IMR-90 (cell line): ENCODE results near the gene STEAP4. TPM values are rescaled to one million over a fixed set of nuclear protein-coding genes. Genes with fewer than 3 reads are reported as not detected.

Experiments used
- ATAC-seq: fragments of 200-7000 bp; cut with Tn5 transposase; 2 replicates; pipeline ENCODE4 v1.9.1; 2020; ENCODE audit warnings: low read depth, mild to moderate bottlenecking, moderate library complexity
- BruUV-seq: library from RNA; stranded (reverse); fragments of 400-500 nt; replicated peaks from 2 replicates; lab custom pipeline; 2021; lab: Mats Ljungman, UMichigan
- CTCF ChIA-PET: fragments of 300-600 bp; formaldehyde crosslinking; extraction: SDS; loops from one replicate; lab custom pipeline; 2021; ENCODE audit warnings: antibody characterized with exemption; lab: Yijun Ruan, JAX
- POLR2A ChIA-PET: fragments of 300-600 bp; sonication (Branson Sonifier 250); formaldehyde crosslinking; loops from one replicate; lab custom pipeline; 2022; ENCODE audit warnings: antibody characterized with exemption; ENCODE audit not compliant: unreplicated experiment; lab: Charles Lee
- DNase-seq: peaks from one replicate; pipeline ENCODE4 v3.0.0; 2013
- H2AFZ ChIP-seq: replicated peaks from 2 replicates; pipeline ENCODE3; 2013; ENCODE audit warnings: low read length, mild to moderate bottlenecking; ENCODE audit not compliant: poor library complexity
- H2AK5ac ChIP-seq: 2 replicates; pipeline ENCODE4 v1.6.1; 2013; ENCODE audit warnings: low read depth, low read length, inconsistent platforms
- H2AK9ac ChIP-seq: replicated peaks from 2 replicates; pipeline ENCODE3; 2013; ENCODE audit warnings: mild to moderate bottlenecking, low read depth, low read length, moderate library complexity; ENCODE audit not compliant: poor library complexity
- H2BK120ac ChIP-seq: 2 replicates; pipeline ENCODE4 v1.6.1; 2013; ENCODE audit warnings: low read depth, low read length, inconsistent platforms
- H2BK15ac ChIP-seq: 3 replicates; pipeline ENCODE4 v1.6.1; 2013; ENCODE audit warnings: low read depth, low read length, inconsistent platforms
- H2BK20ac ChIP-seq: 2 replicates; pipeline ENCODE4 v1.6.1; 2013; ENCODE audit warnings: low read depth, mild to moderate bottlenecking, inconsistent platforms, low read length, moderate library complexity
- H2BK5ac ChIP-seq: 2 replicates; pipeline ENCODE4 v1.6.1; 2013; ENCODE audit warnings: mild to moderate bottlenecking, low read depth, low read length, inconsistent platforms; ENCODE audit not compliant: poor library complexity, severe bottlenecking
- H3K14ac ChIP-seq: replicated peaks from 2 replicates; pipeline ENCODE4 v1.6.1; 2013; ENCODE audit warnings: low read depth, low read length, inconsistent platforms
- H3K18ac ChIP-seq: 2 replicates; pipeline ENCODE4 v1.6.1; 2013; ENCODE audit warnings: low read depth, low read length, control low read depth
- H3K23ac ChIP-seq: 2 replicates; pipeline ENCODE4 v1.6.1; 2013; ENCODE audit warnings: low read depth, low read length, inconsistent platforms
- H3K27ac ChIP-seq: 2 replicates; pipeline ENCODE4 v1.5.1; 2013; ENCODE audit warnings: mild to moderate bottlenecking, control low read depth, low read length; ENCODE audit not compliant: insufficient read depth
- H3K27me3 ChIP-seq: 2 replicates; pipeline ENCODE4 v1.6.1; 2013; ENCODE audit warnings: low read length; ENCODE audit not compliant: control insufficient read depth, insufficient read depth
- H3K36me3 ChIP-seq: 2 replicates; pipeline ENCODE4 v1.6.1; 2013; ENCODE audit warnings: low read length, mixed read lengths; ENCODE audit not compliant: control insufficient read depth, insufficient read depth
- H3K4ac ChIP-seq: 2 replicates; pipeline ENCODE4 v1.6.1; 2013; ENCODE audit warnings: low read depth, low read length, inconsistent platforms
- H3K4me1 ChIP-seq: 2 replicates; pipeline ENCODE4 v1.6.1; 2013; ENCODE audit warnings: low read length, mixed read lengths; ENCODE audit not compliant: control insufficient read depth, insufficient read depth
- H3K4me2 ChIP-seq: 2 replicates; pipeline ENCODE4 v1.6.1; 2013; ENCODE audit warnings: low read depth, mild to moderate bottlenecking, control low read depth, low read length, moderate library complexity
- H3K4me3 ChIP-seq: 2 replicates; pipeline ENCODE4 v1.5.1; 2013; ENCODE audit warnings: low read depth, mild to moderate bottlenecking, control low read depth, low read length, moderate library complexity; ENCODE audit not compliant: insufficient read depth
- H3K56ac ChIP-seq: 2 replicates; pipeline ENCODE4 v1.6.1; 2013; ENCODE audit warnings: low read length, inconsistent platforms; ENCODE audit not compliant: insufficient read depth; ENCODE audit errors: extremely low read depth
- H3K79me1 ChIP-seq, 2 experiments: 2 replicates each; pipeline ENCODE4 v1.6.1; 2013; ENCODE audit warnings: low read length in 2 of 2, inconsistent platforms in 1 of 2, low read depth in 1 of 2
- H3K9ac ChIP-seq: 2 replicates; pipeline ENCODE4 v1.6.1; 2013; ENCODE audit warnings: low read depth, low read length, control low read depth
- H3K9me1 ChIP-seq: 2 replicates; pipeline ENCODE4 v1.6.1; 2013; ENCODE audit warnings: low read length, inconsistent platforms; ENCODE audit not compliant: insufficient read depth
- H3K9me3 ChIP-seq: 2 replicates; pipeline ENCODE4 v1.6.1; 2013; ENCODE audit warnings: low read length; ENCODE audit not compliant: control insufficient read depth, insufficient read depth
- H4K20me1 ChIP-seq: 2 replicates; pipeline ENCODE4 v1.6.1; 2013; ENCODE audit warnings: low read length, inconsistent platforms; ENCODE audit not compliant: insufficient read depth
- H4K5ac ChIP-seq: 2 replicates; pipeline ENCODE4 v1.6.1; 2013; ENCODE audit warnings: mild to moderate bottlenecking, low read depth, low read length, control low read depth
- H4K8ac ChIP-seq, 2 experiments: 2 replicates each; pipeline ENCODE4 v1.6.1; 2013; ENCODE audit warnings: low read depth in 2 of 2, low read length in 2 of 2, control low read depth in 1 of 2, inconsistent platforms in 1 of 2
- H4K91ac ChIP-seq: 2 replicates; pipeline ENCODE4 v1.6.1; 2013; ENCODE audit warnings: low read depth, low read length, inconsistent platforms; ENCODE audit not compliant: insufficient read depth
- BHLHE40 ChIP-seq: fragments of 150-350 bp; IDR thresholded peaks from 2 replicates; pipeline ENCODE4 v1.6.1; 2016; ENCODE audit warnings: mild to moderate bottlenecking, low read depth, low read length
- CTCF ChIP-seq: conservative IDR thresholded peaks from 2 replicates; pipeline ENCODE4 v1.5.1; 2012; ENCODE audit warnings: mild to moderate bottlenecking, low read depth, low read length, improper control_type of control experiment
- ELK1 ChIP-seq: fragments of 150-350 bp; IDR thresholded peaks from 2 replicates; pipeline ENCODE4 v1.6.1; 2016; ENCODE audit warnings: low read depth, mild to moderate bottlenecking, low read length, moderate library complexity, borderline replicate concordance
- FOS ChIP-seq: fragments of 150-350 bp; IDR thresholded peaks from 2 replicates; pipeline ENCODE4 v1.6.1; 2016; ENCODE audit warnings: low read depth, low read length
- MAFK ChIP-seq: IDR thresholded peaks from 2 replicates; pipeline ENCODE4 v1.6.1; 2012; ENCODE audit warnings: low read depth, low read length, improper control_type of control experiment
- MAZ ChIP-seq: IDR thresholded peaks from 2 replicates; pipeline ENCODE4 v1.6.1; 2012; ENCODE audit warnings: low read depth, mild to moderate bottlenecking, low read length, improper control_type of control experiment, moderate library complexity, borderline replicate concordance
- RAD21 ChIP-seq: IDR thresholded peaks from 2 replicates; pipeline ENCODE4 v1.6.1; 2012; ENCODE audit warnings: low read length, improper control_type of control experiment
- RFX5 ChIP-seq: IDR thresholded peaks from 2 replicates; pipeline ENCODE4 v1.8.0; 2012; ENCODE audit warnings: low read depth, mild to moderate bottlenecking, low read length, moderate library complexity
- SMC3 ChIP-seq: fragments of 150-350 bp; IDR thresholded peaks from 2 replicates; pipeline ENCODE4 v1.6.1; 2016; ENCODE audit warnings: low read depth, mild to moderate bottlenecking, antibody characterized with exemption, low read length, moderate library complexity
- USF2 ChIP-seq: fragments of 150-350 bp; IDR thresholded peaks from 2 replicates; pipeline ENCODE4 v1.6.1; 2017; ENCODE audit warnings: mild to moderate bottlenecking, antibody characterized with exemption, low read length, low read depth
- WGBS, 2 experiments: methylation state at CpG; one replicate each; pipeline versions ENCODE4 v1.1.5 to v1.1.7; 2013; ENCODE audit warnings: missing lambda C conversion rate in 2 of 2; ENCODE audit not compliant: insufficient read length in 1 of 2; ENCODE audit errors: extremely low coverage in 2 of 2; 5-methylcytosine and 5-hydroxymethylcytosine counted together
- dilution Hi-C: fragments of 300-500 bp; cut with HindIII; formaldehyde crosslinking; loops from one replicate; pipeline ENCODE4 v1.14.3; 2018; ENCODE audit warnings: low sequenced_read_pairs; ENCODE audit not compliant: unreplicated experiment
- in situ Hi-C: fragments of 300-500 bp; cut with MboI; formaldehyde crosslinking; loops from 3 replicates; pipeline ENCODE4 v1.14.3; 2019; ENCODE audit warnings: low sequenced_read_pairs, inconsistent platforms, mixed read lengths
- intact Hi-C: fragments of 100-400 bp; cut with micrococcal nuclease; formaldehyde crosslinking; loops from 2 replicates; pipeline ENCODE4 v1.10.0; 2022
- polyA plus RNA-seq, 3 experiments: library from polyadenylated mRNA; depleted of rRNA; stranded (reverse); fragments of >200 nt; gene quantifications; 2 replicates each; pipeline ENCODE4 v1.2.3, GENCODE V29; 2012; ENCODE audit warnings: low replicate concordance in 1 of 3
- total RNA-seq: library from RNA; depleted of rRNA; stranded (reverse); fragments of >200 nt; gene quantifications from 2 replicates; pipeline ENCODE4 v1.2.3, GENCODE V29; 2012

STEAP4 gene
- total and polyA plus RNA-seq, 2 of the 4 experiments (the other 2 are of a cell fraction): not detected

GRCh38 chr7:88312061-88312663 is 5.5 kb upstream of the STEAP4 start:
- Histone ChIP-seq H3K27ac (no peak overlapping the region), H3K18ac (no peak overlapping the region), H3K4me3 (no peak overlapping the region), H4K91ac (no peak overlapping the region), H3K56ac (no peak overlapping the region), H4K20me1 (no peaks in the 10 kb centered on the region), H3K4ac (no peak overlapping the region), H3K36me3 (no peaks in the 10 kb centered on the region), H3K4me1 (no peaks in the 10 kb centered on the region), H3K14ac (no peak overlapping the region), H3K27me3 (no peaks in the 10 kb centered on the region), H2BK15ac (no peak overlapping the region), H3K9me3 (no peaks in the 10 kb centered on the region), H3K9me1 (no peaks in the 10 kb centered on the region), H2BK20ac (no peak overlapping the region), H3K9ac (no peak overlapping the region), H4K5ac (no peak overlapping the region), H4K8ac (no peak overlapping the region), H3K23ac (no peak overlapping the region), H2AFZ (no peak overlapping the region), H2AK9ac (no peak overlapping the region), H3K79me1 (no peaks in the 10 kb centered on the region), H2BK5ac (no peak overlapping the region), H2BK120ac (no peak overlapping the region), H3K4me2 (no peak overlapping the region), H2AK5ac (no peak overlapping the region)
- intact Hi-C loops (no loop called here), in situ Hi-C loops (no loop called here), dilution Hi-C loops (no loop called here)
- no TSS peak for BruUV-seq
- CTCF ChIA-PET: no interaction called here
- TF ChIP-seq CTCF (no peak), ELK1 (no peak), BHLHE40 (no peak), USF2 (no peak), RFX5 (no peak), MAFK (no peak), RAD21 (no peak), FOS (no peak), MAZ (no peak), SMC3 (no peak)
- WGBS, 2 experiments: no CpG with 5 or more reads among the region's 3 CpGs
- POLR2A ChIA-PET: no interaction called here
- DNase-seq (no peak), ATAC-seq (no peak)
